Cardiac muscle cell (in vitro differentiated cells and primary cell): ENCODE results near the gene PIP5K1C. TPM values are rescaled to one million over a fixed set of nuclear protein-coding genes. Genes with fewer than 3 reads are reported as not detected.

ENCODE experiments used
- DNase-seq, 2 donors: peaks; one replicate each; pipeline versions ENCODE4 v3.0.0 to v3.0.0-alpha.2; 2010 to 2017; ENCODE audit warnings: low read depth in 1 of 2, low spot score in 1 of 2
- H3K27ac ChIP-seq: fragments of 200-600 bp; sonication (generic); 2 replicates; pipeline ENCODE4 v1.5.1; 2016
- H3K27me3 ChIP-seq: fragments of 200-600 bp; sonication (generic); 2 replicates; pipeline ENCODE4 v1.6.0; 2016; ENCODE audit warnings: control low read depth
- H3K36me3 ChIP-seq: fragments of 200-600 bp; sonication (generic); 2 replicates; pipeline ENCODE4 v1.5.1; 2016; ENCODE audit warnings: control low read depth
- H3K4me1 ChIP-seq: fragments of 200-600 bp; sonication (generic); 2 replicates; pipeline ENCODE4 v1.8.1; 2017; ENCODE audit warnings: low read depth, mild to moderate bottlenecking, mixed run types
- H3K4me3 ChIP-seq: fragments of 200-600 bp; sonication (generic); 2 replicates; pipeline ENCODE4 v1.5.1; 2016; ENCODE audit warnings: mild to moderate bottlenecking
- H3K9me3 ChIP-seq: fragments of 200-600 bp; sonication (generic); 2 replicates; pipeline ENCODE4 v1.5.1; 2017; ENCODE audit warnings: low read depth, mild to moderate bottlenecking, control low read depth
- CTCF ChIP-seq: IDR thresholded peaks from 2 replicates; pipeline ENCODE4 v1.5.1; 2012; ENCODE audit warnings: low read depth, mild to moderate bottlenecking, low read length
- polyA plus RNA-seq: library from polyadenylated mRNA; unstranded; fragments of >200 nt; fragmentation: Nextera tagmentation; extraction: Ambion mirVana; gene quantifications from 2 replicates; pipeline ENCODE4 v1.2.1, GENCODE V29; 2016
- total RNA-seq: library from RNA; depleted of rRNA; stranded (reverse); fragments of >200 nt; gene quantifications from 2 replicates; pipeline ENCODE4 v1.2.3, GENCODE V29; 2016

The PIP5K1C gene
- total and polyA plus RNA-seq, 2 experiments from 2014 or later: 21.0 to 28.4 TPM

DNA sequence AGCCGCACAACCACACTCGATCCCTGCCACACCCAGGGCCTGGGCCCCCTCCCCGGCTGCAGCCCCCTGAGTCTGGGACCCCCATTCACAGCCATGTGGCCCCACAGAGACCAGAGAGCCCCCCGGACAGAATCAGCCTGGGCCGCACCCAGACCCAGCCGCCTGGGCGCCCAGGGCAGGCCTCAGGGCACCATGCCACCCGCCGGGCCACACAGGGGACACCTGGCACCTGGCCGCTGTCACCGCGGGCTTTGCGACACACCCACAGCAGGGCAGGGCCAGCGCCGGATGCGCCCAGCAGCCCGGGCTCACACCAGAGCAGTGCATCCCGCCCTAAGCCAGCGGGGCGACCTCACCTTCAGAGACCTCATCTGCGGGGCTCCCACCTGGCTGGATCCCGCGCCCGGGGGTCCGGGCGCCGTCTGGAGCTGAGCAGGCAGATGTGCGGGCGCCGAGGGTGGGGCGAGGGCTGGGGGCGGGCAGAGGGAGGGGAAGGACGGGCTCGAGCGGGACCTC is 94.0 kb downstream of the PIP5K1C start:
- Histone ChIP-seq H3K27ac (no peak overlapping the region), H3K27me3 (peaks cover 16% of the 10 kb centered on the region), H3K4me3 (peak overlapping the region; percentile 13), H3K9me3 (no peaks in the 10 kb centered on the region), H3K4me1 (peaks cover 13% of the 10 kb centered on the region), H3K36me3 (peaks cover 2% of the 10 kb centered on the region)
- no peak for TF ChIP-seq CTCF
- no peak for DNase-seq

GRCh38 chr19:3605770-3606169 is 94.5 kb downstream of the PIP5K1C start:
- H3K36me3 ChIP-seq: peaks cover 2% of the 10 kb centered on the region
- no peak overlapping the region for H3K27ac ChIP-seq
- no peak overlapping the region for H3K4me3 ChIP-seq
- H3K27me3 ChIP-seq: peaks cover 16% of the 10 kb centered on the region
- no peak for DNase-seq
- no peaks in the 10 kb centered on the region for H3K9me3 ChIP-seq
- H3K4me1 ChIP-seq: peaks cover 13% of the 10 kb centered on the region
- TF ChIP-seq CTCF: no peak

- H3K4me1 ChIP-seq: peaks cover 13% of the 10 kb centered on the region
- H3K9me3 ChIP-seq: no peaks in the 10 kb centered on the region
- TF ChIP-seq CTCF: no peak
- DNase-seq: no peak
- no peak overlapping the region for H3K4me3 ChIP-seq
- H3K36me3 ChIP-seq: peaks cover under 1% of the 10 kb centered on the region
- no peak overlapping the region for H3K27ac ChIP-seq
- H3K27me3 ChIP-seq: peaks cover 16% of the 10 kb centered on the region
Measured at GRCh38 chr19:3605361-3605760, 94.9 kb downstream of the PIP5K1C start.

DNA sequence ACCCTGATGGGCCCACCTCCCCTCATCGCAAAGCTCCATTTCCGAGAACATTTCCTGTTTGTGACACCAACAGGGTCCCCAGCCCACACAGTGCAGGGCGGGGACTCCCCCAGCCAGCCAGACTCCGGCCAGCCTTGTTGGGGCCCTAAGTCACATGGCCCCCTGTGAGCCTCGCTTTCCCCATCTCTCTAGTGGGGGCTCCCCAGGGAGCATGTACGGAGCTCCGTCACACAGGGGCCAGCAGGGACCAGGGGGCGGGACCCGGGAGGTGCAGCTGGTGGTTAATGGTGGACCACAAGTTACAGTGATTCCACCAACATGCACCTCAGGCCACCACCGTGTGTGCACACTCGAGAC is 95.3 kb downstream of the PIP5K1C start:
- no peaks in the 10 kb centered on the region for H3K9me3 ChIP-seq
- H3K4me1 ChIP-seq: peaks cover 13% of the 10 kb centered on the region
- no peaks in the 10 kb centered on the region for H3K36me3 ChIP-seq
- TF ChIP-seq CTCF: no peak
- no peak overlapping the region for H3K27ac ChIP-seq
- H3K4me3 ChIP-seq: no peak overlapping the region
- H3K27me3 ChIP-seq: peaks cover 16% of the 10 kb centered on the region
- no peak for DNase-seq

DNA sequence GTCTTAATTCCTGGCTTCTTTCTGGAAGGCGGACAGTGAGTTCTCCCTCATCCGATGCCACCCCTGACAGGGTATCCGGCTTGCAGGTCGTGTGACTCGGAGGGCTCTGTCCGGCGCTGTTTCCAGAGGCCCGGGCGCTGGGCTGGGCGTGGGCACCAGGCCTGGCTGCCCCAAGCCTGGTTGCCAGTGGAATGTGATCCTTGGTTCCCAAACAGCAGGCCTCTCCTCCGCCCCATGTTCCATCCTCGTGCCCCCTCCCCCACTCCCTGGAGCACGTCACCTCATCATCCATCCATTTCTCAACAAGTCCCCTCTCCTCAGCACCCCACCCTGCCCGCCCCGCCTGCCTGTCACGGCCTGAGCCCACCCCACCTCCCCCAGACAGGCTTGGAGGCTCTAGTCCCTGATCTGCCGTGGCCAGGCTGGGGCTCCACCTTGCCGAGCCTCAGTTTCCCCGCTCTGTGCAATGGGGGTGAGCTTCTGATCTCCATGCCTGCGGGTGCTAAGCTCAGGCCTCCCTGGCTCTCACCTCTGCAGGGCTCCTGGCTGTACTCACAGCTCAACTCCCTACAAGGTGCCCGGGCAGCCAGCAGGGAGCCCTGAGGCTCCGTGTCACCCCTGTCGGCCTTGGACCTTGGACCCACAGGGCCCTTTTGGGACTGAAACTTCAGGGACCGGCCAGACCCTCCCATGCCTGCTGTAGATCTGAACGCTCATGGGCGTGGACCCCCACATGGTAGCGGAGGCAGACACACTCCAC is 95.9 kb downstream of the PIP5K1C start:
- Histone ChIP-seq H3K27ac (no peak overlapping the region), H3K27me3 (peaks cover 16% of the 10 kb centered on the region), H3K4me1 (peaks cover 13% of the 10 kb centered on the region), H3K4me3 (no peak overlapping the region), H3K9me3 (no peaks in the 10 kb centered on the region), H3K36me3 (no peaks in the 10 kb centered on the region)
- no peak for DNase-seq
- TF ChIP-seq CTCF: no peak
